COLO668 (cell line): ENCODE measurements around the gene MYH7.
"Not testable (repeated sequence)": the region's sequence is repeated elsewhere in the genome, so short reads cannot be mapped to it uniquely, and the experiment has no call there.

ENCODE experiments used
- DNase-seq: peaks from one replicate; lab custom pipeline; 2025; ENCODE audit not compliant: unreplicated experiment; lab: John Stamatoyannopoulos, UW

MYH7 gene

GRCh38 chr14:23387916-23388882 lies 47.3 kb downstream of the MYH7 start:
- no peak for DNase-seq

DNA sequence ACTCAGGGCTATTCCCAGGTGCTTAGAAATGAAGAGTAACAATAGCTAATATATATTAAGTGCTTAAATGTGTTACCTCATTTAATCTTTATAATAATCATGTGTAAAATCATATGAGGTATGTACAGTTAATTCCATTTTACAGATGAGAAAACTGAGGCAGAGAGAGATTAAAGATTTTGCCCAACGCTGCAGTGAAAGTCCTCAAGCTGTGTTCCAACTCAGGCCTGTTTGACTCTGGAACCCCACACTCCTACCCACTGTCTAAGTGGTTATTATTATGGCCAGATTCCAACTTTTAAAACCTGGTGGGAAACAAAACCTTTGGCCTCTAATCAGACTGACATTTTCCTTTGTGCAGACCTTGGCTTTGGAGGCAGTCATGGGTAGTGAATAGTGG lies 48.5 kb downstream of the MYH7 start:
- no peak for DNase-seq

DNA sequence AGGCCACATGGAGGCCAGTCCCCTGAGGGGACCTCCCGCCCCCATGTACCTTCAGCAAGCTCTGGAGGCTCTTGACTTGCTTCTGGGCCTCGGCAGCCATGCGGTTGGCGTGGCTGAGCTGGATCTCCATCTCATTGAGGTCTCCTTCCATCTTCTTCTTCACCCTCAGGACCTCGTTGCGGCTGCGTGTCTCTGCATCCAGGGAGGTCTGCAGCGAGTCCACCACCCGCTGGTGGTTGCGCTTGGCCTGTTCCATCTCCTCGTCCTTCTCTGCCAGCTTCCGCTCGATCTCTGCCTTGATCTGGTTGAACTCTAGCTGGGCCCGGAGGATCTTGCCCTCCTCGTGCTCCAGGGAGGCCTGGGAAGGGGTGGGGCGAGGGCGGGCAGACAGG lies 49.2 kb downstream of the MYH7 start:
- DNase-seq: not testable (repeated sequence)

GRCh38 chr14:23385642-23386265 lies 49.7 kb downstream of the MYH7 start:
- DNase-seq: peak; percentile 12

DNA sequence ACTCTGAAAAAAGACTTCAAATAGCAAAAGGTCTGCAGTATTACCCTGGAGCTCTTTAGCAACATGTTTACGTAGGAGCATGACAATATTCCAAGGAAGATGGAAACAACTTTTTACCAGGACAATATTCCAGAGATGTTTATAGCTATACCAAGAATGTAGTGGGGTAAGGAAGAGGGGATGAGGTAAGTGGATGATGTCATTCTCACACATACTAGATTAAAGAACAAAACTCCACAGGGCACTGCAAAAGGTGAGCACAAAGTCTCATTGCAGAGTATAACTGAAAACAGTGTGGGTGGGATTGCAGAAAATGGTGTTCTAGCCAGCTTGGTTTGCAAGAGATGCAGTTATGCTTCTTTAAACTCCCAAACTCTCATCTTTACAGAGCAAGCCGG lies 50.2 kb downstream of the MYH7 start:
- no peak for DNase-seq

DNA sequence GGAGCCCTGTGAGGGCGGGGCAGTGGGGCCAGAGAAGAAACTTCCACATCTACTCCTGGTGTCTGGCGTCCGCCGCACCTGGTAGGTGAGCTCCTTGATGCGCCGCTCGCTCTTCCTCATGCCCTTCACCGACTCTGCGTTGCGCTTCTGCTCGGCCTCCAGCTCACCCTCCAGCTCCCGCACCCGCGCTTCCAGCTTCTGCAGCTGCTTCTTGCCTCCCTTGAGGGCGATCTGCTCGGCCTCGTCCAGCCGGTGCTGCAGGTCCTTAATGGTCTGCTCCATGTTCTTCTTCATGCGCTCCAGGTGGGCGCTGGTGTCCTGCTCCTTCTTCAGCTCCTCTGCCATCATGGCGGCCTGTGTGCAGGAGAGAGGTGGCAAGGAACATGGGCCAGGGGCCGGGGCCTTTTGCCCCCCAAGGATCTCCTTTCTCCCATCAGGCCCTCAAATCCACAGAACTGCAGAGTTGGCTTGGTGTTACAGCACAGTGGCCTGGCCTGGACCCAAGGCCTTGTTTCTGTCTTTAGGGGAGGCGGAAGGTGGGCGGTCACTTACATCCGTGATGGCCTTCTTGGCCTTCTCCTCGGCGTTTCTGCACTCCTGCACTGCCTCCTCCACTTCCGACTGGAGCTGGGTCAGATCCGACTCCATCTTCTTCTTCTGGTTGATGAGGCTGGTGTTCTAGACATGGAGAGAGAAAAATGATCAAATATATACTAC lies 50.9 kb downstream of the MYH7 start:
- DNase-seq: no peak

DNA sequence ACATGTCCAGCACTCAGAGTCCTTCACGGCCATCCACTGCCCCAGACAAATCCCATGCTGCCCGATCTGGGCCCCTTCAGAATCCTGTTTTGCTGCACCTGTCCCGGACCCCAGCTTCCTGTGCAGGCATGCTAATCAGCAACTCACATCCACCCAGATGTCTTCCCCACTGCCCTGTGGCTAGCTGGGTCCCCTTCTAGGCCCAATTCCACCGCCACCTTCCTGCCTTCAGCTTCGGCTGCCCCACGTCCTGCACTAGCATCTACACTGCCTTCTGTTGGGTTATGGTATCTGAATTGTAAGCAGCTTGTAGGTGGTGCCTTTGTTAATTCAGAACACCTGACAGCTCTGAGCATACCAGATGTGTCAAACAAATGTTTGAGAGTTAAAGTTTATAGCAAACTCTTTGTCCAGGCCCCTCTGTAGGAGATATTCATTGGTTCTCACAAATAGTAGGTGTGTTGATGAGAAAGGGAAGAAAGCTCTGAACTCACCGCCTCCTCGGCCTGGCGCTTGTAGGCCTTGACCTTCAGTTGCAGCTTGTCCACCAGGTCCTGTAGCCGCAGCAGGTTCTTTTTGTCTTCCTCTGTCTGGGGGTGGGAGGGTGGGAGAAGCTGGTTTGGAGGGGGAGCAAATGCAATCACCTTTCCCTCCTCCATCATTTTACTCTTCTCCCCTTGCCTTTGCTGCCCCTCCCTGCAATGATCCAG lies 52.6 kb downstream of the MYH7 start:
- no peak for DNase-seq

DNA sequence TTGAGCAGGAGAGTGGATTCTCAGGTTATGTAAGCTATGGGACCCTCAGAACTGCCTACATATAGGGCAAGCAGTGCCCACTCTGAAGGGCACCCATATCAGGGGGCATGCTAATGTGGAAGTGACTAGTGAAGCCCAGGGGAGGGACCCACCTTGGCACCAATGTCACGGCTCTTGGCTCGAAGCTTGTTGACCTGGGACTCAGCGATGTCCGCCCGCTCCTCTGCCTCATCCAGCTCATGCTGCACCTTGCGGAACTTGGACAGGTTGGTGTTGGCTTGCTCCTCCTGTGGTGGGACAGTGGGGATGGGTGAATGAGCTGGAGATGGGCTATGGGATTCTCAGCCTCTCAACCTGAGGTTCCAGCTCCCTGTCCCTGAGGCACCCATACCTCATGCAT lies 53.2 kb downstream of the MYH7 start:
- DNase-seq: no peak

DNA sequence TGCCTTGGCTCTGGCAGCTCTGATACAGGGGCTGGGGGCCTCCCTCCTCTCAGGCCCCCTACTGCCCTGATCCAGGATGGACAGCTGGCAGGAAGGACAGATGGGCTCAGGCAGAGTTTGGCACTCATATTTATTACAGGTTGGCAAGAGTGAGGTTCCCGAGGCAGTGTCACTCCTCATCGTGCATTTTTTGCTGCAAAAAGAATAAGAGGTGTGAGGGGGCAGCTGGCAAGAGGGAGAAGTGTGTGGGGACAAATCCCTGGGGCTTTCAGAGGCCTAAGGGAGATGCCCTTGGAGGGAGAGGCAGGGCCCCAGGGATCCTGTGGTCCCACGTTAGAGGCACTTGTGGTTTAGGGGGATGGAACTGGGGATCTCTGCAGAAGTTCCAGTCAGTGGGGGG lies 53.6 kb downstream of the MYH7 start:
- no peak for DNase-seq

- DNase-seq: no peak
Observed at GRCh38 chr14:23380976-23381375, 54.5 kb downstream of the MYH7 start.

DNA sequence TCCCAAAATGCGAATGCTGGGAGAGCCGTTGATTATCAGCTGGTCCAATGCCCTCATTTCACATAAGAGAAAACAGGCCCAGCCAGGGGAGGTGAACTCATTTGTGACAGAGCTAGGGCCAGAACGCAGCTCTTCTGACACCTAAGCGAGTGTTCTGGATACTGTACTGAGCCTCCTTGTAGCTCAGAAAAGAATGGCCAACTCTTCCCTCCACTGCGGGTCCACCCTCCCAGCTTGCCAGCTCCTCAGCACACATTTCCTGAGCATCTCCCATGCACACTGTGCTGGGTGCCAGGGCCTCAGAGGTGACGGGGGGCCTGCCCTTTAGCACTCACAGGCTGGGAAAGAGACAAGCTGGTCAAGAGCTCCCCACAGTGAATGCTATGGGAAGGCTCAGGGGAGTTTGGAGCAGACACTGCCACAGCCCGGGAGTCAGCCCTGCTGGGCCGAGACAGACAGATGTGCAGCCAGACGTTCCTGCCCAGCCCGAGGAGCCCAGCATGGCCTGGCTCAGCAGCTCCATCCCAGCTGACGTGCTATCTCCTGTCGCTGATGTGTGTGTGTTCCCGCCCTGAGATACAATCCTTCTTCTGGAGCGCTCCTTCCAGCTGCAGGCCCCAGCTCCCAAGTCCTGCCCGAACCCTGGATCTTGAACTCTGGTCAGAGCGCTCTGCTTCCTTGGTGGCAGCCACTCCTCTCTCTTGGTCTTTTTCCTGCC lies 55.1 kb downstream of the MYH7 start:
- DNase-seq: no peak

- peak; percentile 76 for DNase-seq
Observed at GRCh38 chr14:23379366-23380196, 55.9 kb downstream of the MYH7 start.

DNA sequence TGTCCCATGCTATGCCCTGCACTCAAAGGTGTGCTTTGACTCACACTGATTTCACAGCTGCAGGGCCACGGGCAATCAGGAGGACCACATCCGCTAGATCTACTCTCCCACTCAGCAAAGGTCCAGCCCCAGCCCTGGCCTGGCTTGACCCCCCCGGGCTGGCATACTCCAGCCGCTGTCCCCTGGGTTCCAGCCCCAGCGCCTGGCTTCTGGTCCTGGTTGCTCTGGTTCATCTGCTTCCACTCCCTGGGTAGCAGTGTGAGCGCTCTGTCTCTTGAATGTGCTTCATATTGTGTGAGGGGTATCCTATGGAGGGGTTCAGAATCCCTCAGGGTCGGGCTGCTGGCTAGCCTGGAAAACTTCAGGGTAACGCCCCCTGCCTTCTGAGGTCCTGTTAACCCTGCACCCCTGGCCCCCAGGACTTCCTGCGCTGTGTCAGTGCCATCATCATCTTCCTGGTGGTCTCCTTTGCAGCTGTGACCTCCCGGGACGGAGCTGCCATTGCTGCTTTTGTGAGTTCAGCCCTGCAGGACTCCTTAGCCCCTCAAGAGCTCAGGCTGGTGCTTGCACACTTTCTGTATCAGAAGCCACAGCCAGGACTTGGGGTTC lies 56.7 kb downstream of the MYH7 start:
- DNase-seq: no peak

DNA sequence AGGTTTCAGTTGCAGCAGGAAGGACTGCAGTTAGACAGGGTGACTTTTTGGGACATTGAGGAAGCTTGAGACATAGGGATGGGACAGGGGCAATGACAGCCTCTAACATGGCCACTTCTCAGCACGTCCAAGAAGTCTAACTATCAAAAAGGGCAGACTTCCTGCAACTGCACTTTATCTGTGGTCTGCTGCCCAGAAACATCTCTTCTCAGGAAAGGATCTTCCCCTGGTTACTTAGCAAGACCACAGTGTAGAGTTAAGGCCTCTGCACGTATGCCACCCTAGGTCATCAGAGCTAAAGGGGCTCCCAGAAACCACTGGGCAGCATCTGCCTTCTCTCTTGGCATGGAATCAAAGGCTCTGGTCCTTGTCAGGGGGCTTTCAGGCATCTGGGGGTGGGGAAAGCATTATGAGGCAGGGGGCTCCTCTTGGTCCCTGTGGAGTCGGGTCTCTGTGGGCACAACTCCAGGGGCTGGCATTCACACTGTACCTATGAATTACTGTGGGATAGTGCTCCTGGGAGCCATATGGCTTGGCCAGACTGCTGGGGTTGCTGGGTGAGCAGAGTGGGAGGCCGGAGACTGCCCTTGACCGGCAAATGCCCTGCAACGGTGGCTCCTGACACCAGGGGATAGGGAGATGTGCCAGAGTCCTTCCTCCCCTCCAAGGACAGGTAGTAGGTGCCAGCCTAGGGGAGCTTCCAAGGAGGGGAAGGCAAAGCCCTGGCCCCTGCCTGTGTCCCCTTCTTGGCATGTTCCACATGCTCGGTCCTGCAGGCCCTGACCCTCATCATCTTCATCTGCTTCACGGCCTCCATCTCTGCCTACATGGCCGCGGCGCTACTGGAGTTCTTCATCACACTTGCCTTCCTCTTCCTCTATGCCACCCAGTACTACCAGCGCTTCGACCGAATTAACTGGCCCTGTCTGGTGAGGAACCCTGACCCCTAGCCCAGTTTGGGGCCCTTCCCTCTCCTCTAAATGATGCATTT lies 57.6 kb downstream of the MYH7 start:
- DNase-seq: no peak

DNA sequence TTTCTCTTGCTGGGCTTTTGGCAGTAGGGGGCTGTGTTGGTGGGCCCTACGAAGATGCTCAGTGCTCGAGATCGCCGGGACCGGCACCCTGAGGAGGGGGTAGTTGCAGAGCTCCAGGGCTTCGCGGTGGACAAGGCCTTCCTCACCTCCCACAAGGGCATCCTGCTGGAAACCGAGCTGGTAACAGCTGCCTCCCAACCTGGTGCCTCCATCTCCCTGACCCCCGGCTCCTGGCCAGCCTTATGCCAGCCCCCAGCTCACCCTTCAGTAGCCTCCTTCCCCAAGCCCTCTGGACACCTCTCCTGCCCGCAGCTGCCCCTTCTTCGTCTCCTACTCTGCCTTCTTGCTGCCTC lies 58.3 kb downstream of the MYH7 start:
- no peak for DNase-seq

- no peak for DNase-seq
Observed at GRCh38 chr14:23376482-23377197, 58.8 kb downstream of the MYH7 start, which contains the start of gene CMTM5. CMTM5 (plus strand) TSS chr14:23377046; CDS start chr14:23377252, 206 bp downstream.

GRCh38 chr14:23375527-23376251 lies 59.8 kb downstream of the MYH7 start:
- no peak for DNase-seq
